Measurements from ENCODE around the gene HDAC11.
A peak's percentile ranks its signal among the peaks of the same experiment; 100 is the strongest.
"Not testable (repeated sequence)": the region's sequence is repeated elsewhere in the genome, so short reads cannot be mapped to it uniquely, and the experiment has no call there.

Gene HDAC11

GRCh38 chr3:13507570-13508339, 27.6 kb downstream of the HDAC11 start:
- no peak for DNase-seq (ENCODE audit: low spot score)

GRCh38 chr3:13508496-13508895, 28.4 kb downstream of the HDAC11 start:
- no peak for DNase-seq (ENCODE audit: low spot score)

GRCh38 chr3:13509059-13509815, 29.1 kb downstream of the HDAC11 start:
- no peak for DNase-seq (ENCODE audit: low spot score)

GRCh38 chr3:13509816-13510192, 29.7 kb downstream of the HDAC11 start:
- DNase-seq (ENCODE audit: low spot score) = no peak

GRCh38 chr3:13512451-13512850, 32.3 kb downstream of the HDAC11 start:
- DNase-seq (ENCODE audit: low spot score) = no peak

GRCh38 chr3:13513051-13513912, 33.2 kb downstream of the HDAC11 start:
- DNase-seq (ENCODE audit: low spot score) = peak; percentile 89

- peak; percentile 53 for DNase-seq (ENCODE audit: low spot score)
Measured at GRCh38 chr3:13513913-13514517, 33.9 kb downstream of the HDAC11 start.

- no peak for DNase-seq (ENCODE audit: low spot score)
Measured at GRCh38 chr3:13514639-13515435, 34.7 kb downstream of the HDAC11 start.

- no peak for DNase-seq (ENCODE audit: low spot score)
Measured at GRCh38 chr3:13515786-13516759, 36.0 kb downstream of the HDAC11 start.

- DNase-seq (ENCODE audit: low spot score) = no peak
Measured at GRCh38 chr3:13516760-13517135, 36.6 kb downstream of the HDAC11 start.

GRCh38 chr3:13517253-13517977, 37.3 kb downstream of the HDAC11 start:
- DNase-seq (ENCODE audit: low spot score) = no peak

- peak; percentile 53 for DNase-seq (ENCODE audit: low spot score)
Measured at GRCh38 chr3:13518516-13518953, 38.4 kb downstream of the HDAC11 start.

- no peak for DNase-seq (ENCODE audit: low spot score)
Measured at GRCh38 chr3:13519006-13519791, 39.1 kb downstream of the HDAC11 start.

- DNase-seq (ENCODE audit: low spot score) = no peak
Measured at GRCh38 chr3:13520326-13520880, 40.3 kb downstream of the HDAC11 start.

GRCh38 chr3:13521309-13521708, 41.2 kb downstream of the HDAC11 start:
- DNase-seq (ENCODE audit: low spot score) = no peak

GRCh38 chr3:13521749-13522148, 41.6 kb downstream of the HDAC11 start:
- not testable (repeated sequence) for DNase-seq (ENCODE audit: low spot score)

GRCh38 chr3:13522236-13522635, 42.1 kb downstream of the HDAC11 start:
- no peak for DNase-seq (ENCODE audit: low spot score)

GRCh38 chr3:13524979-13525669, 45.0 kb downstream of the HDAC11 start:
- DNase-seq (ENCODE audit: low spot score) = no peak

All from GM03348 (cell line).